ENCODE results near the gene ALKBH5.

DNA sequence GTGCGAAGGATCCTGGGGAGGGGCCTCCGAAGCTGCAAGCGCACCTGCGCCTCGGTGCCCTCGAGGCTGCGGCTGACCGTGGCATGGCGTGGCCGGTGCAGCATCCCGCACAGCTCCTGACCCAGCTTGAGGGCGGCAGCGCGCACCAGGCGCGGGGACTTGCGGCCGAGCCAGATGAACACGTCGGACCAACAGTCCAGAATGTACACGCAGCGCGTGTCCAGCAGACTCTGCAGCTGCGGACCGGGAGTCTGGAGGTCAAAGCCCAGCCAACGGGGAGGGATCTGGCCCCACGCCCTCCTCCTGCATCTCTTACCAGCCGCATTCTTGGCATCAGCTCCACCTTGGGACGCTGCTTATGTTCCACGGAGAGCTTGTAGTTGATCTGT lies 64.0 kb downstream of the ALKBH5 start:
- TF ChIP-seq GATA2 (IDR thresholded peaks at IDR 0.05; ENCODE audit: low read depth, low read length), result no peak
- no peak for TF ChIP-seq GATA3 (IDR thresholded peaks at IDR 0.05; ENCODE audit: low read depth, low read length)

Measured in SH-SY5Y (cell line).